NCI-H510A (cell line): ENCODE results near the gene DCST1.
A peak's percentile ranks its signal among the peaks of the same experiment; 100 is the strongest.

Source experiments
- DNase-seq: peaks from one replicate; lab custom pipeline; 2025; lab: John Stamatoyannopoulos, UW

DCST1 gene

DNA sequence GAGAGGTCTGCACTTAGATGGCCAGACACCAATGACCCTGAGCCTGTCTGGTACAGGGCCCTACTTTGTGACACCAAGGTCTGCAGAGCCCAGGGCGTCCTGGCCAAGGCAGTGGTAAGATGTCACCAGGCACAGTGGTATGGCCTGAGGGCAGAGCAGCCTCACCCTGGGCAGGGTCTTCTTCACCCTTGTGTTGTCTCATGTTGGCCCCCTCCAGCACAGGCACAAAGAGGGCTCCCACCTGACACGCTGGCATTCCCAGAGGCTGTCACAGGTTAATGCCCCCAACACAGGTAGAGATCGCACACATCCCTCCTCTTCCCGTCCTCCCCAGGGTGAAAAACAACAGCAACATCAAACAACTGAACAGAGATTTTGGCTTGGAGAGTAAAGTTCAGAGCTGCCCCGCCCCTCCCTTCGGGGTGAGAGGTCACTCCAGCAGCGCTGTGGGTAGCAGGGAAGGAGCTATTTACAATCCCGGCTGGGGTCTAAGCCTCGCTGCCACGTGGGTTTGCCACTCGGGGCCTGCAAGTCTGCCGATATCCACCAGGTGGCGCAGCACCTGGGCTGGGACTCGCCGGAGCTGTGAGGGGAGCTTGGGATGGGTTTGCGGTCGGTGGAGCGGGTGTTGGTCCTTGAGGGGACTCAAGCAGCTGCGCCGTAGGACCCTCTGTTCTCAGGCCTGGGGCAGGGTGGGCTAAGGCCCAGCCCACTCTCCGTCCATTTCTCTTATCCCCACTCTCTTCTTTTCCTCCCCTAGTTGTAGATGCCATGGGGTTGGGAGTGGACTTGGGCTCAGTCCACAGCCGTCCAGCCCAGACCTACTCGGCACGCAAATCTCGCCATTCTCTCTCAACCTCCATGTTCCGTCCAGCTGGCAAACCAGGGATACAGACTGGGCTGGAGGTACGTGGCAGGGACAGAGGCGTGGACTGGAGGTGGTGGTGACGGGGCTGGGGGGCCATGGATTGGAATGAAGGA, 57.7 kb downstream of the DCST1 start:
- DNase-seq = no peak

DNA sequence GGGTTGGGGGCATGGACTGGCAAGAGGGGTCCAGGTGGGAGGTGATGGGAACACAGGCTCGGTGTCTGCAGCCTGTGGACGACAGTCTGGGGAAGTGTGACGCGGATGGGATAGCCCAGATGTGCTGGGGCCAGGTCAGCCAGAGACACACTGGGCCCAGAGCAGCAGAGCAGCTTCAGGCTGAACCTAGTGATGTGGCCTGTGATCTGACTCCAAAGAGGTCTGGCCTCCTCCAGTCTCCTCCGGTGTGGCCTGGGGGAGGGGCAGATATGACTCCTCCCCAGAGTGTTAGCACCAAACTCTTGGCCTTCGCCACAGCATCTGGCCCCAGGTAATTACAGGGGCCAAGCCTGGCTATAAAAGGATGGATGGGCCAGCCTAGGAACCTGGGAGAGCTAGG, 58.5 kb downstream of the DCST1 start:
- no peak for DNase-seq

- DNase-seq = no peak
Measured at GRCh38 chr1:155092641-155093040, 59.0 kb downstream of the DCST1 start.

- peak; percentile 40 for DNase-seq
Measured at GRCh38 chr1:155093911-155094621, 60.4 kb downstream of the DCST1 start.

GRCh38 chr1:155094622-155094948, 61.0 kb downstream of the DCST1 start:
- no peak for DNase-seq

DNA sequence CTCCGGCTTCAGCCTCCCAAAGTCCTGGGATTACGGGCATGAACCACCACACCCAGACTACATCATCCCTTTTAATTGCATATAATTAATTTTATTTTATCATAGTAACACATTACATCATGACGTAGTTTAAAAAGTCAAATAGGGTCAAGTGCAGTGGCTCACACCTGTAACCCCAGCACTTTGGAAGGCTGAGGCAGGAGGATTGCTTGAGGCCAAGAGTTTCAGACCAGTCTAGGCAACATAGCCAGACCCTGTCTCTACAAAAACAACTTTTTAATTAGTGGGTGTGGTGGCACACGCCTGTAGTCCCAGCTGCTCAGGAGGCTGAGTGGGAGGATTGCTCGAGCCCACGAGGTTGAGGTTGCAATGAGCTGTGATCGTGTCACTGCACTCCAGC, 65.7 kb downstream of the DCST1 start:
- DNase-seq = no peak
